ENCODE results near the gene BICD1.

GRCh38 chr12:32069731-32070130, 36.9 kb upstream of the BICD1 start:
- TF ChIP-seq CTCF (conservative IDR thresholded peaks at IDR 0.05) (no peak), EZH2 (IDR thresholded peaks at IDR 0.05; ENCODE audit: low read depth) (no peak)

All from PC-9 (cell line).